GM18505 (cell line): ENCODE measurements around the gene TMEM270.

Experiments
- ATAC-seq: cut with Tn5 transposase; IDR thresholded peaks from one replicate; pipeline ENCODE4 v1.9.1; 2021; ENCODE audit not compliant: unreplicated experiment
- POLR2A ChIP-seq: IDR thresholded peaks from 4 replicates; pipeline ENCODE4 v1.6.1; 2011; ENCODE audit warnings: borderline replicate concordance; ENCODE audit not compliant: insufficient read depth, insufficient read length; ENCODE audit errors: extremely low read depth

The TMEM270 gene

DNA sequence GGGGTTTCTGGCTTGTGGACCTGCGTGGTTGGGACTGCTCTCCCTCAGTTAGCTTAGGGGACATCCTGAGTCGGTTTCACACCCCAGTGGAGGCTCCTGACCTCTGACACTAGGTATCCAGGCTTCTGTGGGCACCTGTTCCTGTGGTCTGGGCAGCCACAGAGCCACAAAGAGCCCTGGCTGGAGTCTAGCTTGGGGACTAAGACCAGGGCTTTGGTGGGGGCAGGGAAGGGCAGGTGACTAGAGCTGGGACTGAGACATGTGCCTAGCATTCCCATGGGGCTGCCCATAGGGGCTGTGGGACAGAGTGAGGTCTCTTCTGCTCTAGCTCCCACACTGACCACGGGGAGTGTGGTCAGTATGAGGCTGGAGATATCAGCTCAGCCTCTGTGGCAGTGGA, 4.0 kb upstream of the TMEM270 start:
- no peak for TF ChIP-seq POLR2A
- no peak for ATAC-seq

DNA sequence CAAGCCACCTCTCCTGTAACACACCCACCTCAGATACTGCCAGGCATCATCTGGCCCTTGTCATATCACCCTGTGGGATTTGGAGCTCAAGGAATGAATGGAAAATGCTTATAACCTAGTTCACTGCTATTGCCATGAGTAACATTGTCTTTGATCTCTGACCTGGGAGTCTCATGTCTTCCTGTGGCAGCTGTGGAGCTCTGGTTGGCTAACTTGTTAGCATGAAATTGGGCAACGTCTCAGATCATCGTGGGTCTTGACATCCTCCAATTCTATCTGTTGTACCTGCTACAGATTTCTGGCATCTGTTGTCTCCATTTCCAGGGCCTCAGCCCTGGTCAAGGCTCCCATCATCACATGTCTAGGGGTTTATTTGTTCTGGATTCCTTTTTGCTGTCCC, 2.2 kb upstream of the TMEM270 start:
- ATAC-seq: no peak
- TF ChIP-seq POLR2A: no peak

DNA sequence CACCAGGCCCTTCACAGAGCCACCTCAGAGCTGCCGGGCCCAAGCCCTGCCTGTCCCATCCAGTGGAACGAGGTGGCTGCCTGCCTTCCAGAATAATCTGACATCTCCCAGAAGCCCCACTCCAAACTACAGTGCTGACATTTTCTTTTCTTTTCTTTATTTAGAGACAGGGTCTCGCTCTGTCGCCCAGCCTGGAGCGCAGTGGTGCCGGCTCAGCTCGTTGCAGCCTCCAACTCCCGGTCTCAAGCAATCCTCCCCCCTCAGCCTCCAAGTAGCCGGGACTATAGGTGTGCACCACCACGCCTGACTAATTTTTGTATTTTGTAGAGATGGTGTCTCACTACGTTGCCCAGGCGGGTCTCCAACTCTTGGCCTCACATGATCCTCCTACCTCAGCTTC, 346 bp downstream of the TMEM270 start:
- ATAC-seq: no peak

DNA sequence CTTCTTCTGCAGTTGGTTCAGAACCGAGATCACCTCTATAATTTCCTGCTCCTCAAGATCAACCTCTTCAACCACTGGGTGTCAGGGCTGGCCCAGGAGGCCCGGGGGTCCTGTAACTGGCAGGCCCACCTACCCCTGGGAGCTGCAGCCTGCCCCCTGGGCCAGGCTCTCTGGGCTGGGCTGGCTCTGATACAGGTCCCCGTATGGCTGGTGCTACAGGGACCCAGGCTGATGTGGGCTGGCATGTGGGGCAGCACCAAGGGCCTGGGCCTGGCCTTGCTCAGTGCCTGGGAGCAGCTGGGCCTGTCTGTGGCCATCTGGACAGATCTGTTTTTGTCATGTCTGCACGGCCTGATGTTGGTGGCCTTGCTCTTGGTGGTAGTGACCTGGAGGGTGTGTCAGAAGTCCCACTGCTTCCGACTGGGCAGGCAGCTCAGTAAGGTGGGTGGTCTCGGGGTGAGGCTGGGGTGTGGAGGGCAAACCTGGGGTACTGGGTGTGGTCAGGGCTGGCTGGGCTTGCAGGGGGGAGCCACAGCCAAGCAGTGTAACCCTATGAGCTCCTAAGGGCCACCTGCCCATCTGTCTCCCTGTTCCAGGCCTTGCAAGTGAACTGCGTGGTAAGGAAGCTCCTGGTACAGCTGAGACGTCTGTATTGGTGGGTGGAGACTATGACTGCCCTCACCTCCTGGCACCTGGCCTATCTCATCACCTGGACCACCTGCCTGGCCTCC, 4.2 kb downstream of the TMEM270 start:
- ATAC-seq: no peak
- no peak for TF ChIP-seq POLR2A

More for the DNA sequence above, 346 bp downstream of the TMEM270 start:
- TF ChIP-seq POLR2A: no peak

DNA sequence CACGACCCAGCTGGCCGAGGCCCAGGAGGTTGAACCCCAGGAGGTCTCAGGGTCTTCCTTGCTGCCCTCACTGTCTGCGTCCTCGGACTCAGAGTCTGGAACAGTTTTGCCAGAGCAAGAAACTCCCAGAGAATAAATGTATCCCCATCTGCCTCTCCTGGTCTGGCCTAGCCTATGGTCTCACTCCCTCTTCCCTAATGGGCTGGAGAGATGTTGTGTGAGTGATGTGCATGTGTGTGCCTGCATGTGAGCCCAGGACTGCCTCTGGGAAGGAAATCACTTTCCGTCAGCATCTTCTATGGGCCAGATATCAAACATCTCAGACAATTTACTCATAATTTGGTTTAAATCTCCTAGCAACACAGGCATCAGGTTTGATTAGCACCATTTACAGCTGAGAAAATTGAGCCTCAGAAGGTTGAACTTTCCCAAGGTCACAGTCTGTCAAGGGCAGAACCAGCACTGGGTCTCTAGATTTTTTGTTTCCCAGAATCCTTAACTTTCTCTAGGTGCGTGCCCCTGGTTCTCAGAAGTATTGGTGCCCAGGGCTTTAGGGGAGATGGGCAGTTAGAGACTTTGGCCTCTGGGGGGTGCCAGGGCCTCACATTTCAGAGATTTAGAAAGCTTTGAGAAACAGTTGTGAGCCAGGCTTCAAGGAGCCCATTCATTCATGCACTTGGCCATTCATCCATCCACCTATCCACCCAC, 4.9 kb downstream of the TMEM270 start:
- no peak for ATAC-seq
- TF ChIP-seq POLR2A: no peak

DNA sequence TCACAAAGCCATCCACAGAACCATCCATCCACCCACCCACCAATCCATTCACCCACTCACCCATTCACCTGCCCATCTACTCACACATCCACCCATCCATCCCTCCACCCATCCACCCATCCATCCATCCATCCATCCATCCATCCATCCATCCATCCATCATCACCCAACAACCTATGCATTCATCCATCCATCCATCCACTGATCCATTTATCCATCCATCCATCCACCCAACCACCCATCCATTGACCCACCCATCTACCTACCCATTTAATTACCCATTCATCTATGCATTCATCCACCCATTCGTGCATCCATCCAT, 5.4 kb downstream of the TMEM270 start:
- TF ChIP-seq POLR2A: no peak
- no peak for ATAC-seq

DNA sequence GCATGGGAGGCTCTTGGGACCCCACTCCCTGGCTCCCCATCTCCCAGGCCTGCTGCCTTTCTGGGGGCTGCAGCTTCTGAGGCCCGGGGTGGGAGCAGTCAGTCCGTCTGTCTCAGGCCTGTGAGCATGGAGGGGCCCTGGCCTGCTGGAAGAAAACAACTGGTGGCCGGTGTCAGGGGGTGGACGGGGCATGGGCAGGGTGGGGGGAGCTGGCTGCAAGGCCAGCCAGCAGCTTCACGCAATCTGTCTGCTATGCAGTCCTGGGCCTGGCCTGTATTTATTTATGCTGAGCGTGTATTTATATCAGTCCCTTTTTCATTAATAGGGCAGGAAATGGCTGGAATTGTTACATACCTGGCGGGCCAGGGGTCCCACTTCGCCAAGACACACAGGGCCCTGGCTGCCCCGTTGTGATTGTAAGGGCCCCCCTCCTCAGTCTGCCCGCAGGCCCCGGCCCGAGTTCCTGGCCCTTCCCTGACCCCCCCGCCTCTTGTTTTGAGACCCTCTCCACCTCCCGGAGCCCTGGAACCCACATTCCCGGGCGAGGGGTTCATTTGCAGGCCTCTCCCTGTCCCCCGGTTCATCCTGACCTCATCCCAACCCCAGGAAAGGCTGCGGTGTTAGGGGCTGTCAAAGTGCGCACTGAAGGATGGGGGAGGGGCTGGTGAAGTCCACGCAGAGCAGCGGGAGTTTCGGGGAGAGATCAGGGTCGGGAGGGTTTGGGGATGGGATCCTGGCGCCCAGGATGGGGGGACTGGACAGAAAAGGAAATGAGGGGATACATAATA, 8.2 kb downstream of the TMEM270 start:
- TF ChIP-seq POLR2A: no peak
- ATAC-seq: no peak

DNA sequence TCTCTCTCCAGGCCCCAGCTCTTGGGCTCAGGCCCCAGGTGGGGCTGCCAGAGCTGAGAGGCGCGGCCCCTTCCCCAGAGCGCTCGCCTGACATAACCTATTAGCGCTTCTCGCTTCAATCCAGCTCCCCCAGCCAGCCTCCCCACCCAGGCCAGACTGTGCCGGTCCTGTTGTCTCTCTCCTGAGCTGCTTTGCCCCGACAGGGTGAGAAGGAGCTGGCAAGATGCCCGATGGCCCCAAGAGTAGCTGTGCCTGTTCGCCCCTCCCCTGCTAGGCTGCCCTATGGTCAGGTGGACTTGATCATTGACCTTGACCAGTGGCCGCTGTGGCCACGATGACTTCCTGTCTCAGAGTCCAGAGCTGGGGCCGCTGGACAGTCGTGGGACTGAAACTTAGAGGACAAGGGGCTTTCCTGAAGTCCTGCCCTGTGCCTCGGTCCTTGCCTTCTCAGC, 9.1 kb downstream of the TMEM270 start:
- no peak for TF ChIP-seq POLR2A
- no peak for ATAC-seq

DNA sequence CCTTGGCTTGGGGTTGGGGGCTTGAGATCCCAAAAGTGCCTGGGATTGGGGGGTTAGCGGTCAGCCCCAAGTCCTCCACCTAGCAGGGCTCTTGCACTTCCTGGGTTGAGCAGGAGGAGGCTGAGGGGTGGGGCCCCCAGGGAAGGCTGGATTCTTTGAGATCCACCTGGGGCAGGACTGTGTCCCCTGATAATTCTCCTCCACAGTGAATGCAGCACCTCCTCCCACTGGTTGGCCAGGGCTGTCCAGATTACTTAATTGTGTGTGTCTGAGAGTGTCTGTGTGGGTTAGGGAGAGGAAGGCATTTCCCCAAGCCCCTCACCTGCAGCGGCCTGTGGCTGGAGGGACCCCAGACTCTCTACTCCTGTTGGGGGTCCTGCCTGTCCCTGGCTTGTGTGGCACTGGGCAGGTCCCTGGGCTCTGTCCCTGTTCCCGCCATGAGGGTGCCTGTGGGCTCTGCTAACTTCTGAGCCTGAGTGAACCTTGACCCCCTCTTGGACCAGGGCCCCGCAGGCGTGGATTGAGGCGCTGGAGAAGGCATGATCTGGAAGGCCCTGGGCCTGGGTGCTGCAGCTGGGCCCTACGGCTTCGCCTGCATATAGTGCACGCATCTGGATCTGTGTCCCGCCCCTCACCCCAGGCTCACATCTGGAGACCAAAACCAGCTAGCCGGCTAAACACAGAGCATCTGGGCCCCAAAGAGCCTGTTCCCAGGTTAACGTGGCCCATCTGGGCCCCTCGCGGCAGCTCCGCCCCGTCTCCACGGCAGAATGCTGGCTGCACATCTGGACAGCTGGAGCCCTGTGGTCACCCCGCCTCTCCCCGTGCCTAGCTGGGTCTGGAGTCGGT, 10.4 kb downstream of the TMEM270 start:
- no peak for TF ChIP-seq POLR2A
- no peak for ATAC-seq

DNA sequence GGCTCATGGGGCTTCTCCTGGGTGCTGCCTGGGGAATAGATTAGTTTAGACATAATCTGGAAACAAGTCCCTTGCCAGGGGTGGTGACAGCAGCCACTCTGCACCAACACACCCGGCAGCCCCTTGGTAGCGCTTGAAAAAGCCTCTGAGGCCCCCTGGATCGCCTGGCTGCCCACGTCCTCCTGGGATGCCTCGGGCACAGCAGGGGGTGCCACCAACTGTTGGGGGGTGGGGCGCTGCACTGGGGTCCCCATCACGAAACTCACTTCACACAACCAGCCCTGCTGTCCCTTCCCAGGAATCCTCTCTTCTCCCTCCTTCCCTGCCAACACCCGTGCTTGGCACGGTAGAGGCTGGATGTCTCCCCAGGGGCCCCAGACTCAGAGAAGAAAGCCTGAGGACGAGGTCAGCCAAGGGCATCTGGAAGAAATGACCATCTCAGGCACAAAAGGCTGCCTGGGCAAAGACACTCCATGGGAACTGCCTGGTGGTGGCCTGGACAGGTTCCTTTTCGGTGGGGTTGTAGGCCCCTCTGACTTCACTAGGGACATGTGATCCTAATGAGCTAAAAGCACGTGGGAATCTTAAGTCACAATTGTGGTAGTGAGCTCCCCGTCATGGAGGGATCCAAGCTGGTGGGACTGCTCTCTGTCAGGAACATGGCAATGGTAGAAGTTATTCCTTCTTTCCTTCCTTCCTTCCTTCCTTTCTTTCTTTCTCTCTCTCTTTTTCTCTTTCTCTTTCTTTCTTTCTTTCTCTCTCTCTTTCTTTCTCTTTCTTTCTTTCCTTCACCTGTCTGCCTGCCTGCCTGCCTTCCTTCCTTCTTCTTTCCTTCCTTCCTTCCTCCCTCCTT, 11.3 kb downstream of the TMEM270 start:
- no peak for TF ChIP-seq POLR2A
- ATAC-seq: no peak

DNA sequence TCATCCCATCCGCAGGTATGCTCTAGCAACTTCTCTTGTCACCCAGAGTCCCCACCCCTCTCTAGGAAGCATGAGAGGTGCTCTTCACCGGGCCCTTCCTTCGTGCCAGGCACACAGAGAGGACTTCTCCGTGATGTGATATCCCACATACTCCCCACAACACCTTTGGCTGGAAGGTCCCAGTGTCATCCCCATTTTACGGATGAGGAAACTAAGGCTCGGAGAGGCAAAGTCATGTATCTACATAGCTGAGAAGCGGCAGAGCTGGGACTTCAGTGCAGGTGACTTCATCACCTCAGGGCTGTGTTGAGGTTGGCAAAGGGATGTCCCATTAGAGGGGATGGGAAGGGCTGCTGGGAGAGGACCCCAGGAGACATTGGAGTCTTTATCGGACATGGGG, 15.4 kb downstream of the TMEM270 start:
- no peak for TF ChIP-seq POLR2A
- no peak for ATAC-seq

DNA sequence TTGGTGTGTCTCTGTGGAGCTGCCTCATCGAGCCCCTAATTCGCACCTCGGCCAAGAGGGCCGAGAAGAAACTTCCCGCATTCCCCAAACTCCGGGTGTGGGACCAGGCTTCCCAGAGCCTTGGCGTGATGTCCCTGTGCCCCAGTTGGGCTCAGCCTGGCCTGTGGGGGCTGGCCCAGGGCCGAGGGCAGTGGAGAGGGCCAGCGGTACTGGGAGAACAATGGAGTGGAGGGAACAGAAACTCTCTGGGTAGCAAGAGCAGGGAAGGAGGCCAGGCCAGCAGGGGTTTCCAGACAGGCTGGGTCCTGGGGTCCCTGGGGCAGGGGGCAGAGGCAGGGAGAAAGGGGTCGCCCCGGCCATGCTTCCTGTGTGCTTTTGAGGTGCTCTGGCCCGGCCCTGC, 16.0 kb downstream of the TMEM270 start:
- ATAC-seq: no peak
- TF ChIP-seq POLR2A: no peak

DNA sequence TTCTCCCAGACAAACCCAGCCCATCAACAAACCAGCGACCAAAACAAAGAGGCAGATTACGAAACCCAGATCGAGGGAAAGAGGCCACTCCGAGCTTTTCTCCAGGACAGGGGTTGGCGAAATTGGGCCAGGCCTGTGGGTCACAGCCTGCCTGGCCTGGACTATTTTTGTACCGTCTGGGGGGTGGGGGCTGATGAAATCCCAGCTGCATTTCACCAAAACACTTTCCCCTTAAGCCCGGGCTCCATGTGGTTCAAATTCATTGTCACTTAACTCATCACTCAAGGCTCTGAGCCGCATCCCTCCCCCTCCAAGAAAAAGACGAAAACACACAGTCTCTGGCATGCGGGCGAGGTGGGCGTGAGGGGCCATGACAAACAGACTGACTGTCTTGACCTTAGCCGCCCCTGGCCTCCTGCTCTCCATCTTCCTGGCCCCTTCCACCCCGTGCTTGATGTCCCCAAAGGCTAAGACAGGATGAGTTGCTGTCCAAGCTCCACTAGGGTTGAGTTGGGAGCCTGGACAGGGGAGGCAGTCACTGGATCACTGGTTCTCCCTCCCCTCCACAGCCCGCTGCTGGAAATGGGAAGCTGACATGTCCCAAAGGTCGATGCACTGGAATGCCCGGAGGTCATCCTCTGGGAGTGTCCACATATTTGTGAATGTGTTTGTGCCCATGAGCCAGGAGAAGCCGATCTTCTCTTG, 19.2 kb downstream of the TMEM270 start:
- no peak for ATAC-seq
- TF ChIP-seq POLR2A: no peak
